ENCODE results near the gene TRIM65.
"Not testable (repeated sequence)": the region's sequence is repeated elsewhere in the genome, so short reads cannot be mapped to it uniquely, and the experiment has no call there.

Gene TRIM65

GRCh38 chr17:75875182-75875939, 21.4 kb downstream of the TRIM65 start:
- DNase-seq (ENCODE audit: low read depth, low spot score): no peak

GRCh38 chr17:75874323-75875181, 22.2 kb downstream of the TRIM65 start:
- no peak for DNase-seq (ENCODE audit: low read depth, low spot score)

- no peak for DNase-seq (ENCODE audit: low read depth, low spot score)
These were observed 23.0 kb downstream of the TRIM65 start for GRCh38 chr17:75873587-75874322.

GRCh38 chr17:75872434-75873351, 24.1 kb downstream of the TRIM65 start:
- no peak for DNase-seq (ENCODE audit: low read depth, low spot score)

GRCh38 chr17:75870228-75870627, 26.5 kb downstream of the TRIM65 start:
- DNase-seq (ENCODE audit: low read depth, low spot score): not testable (repeated sequence)

- DNase-seq (ENCODE audit: low read depth, low spot score): no peak
These were observed 27.2 kb downstream of the TRIM65 start for GRCh38 chr17:75869282-75870141.

- DNase-seq (ENCODE audit: low read depth, low spot score): not testable (repeated sequence)
These were observed 27.9 kb downstream of the TRIM65 start for GRCh38 chr17:75868730-75869281.

- not testable (repeated sequence) for DNase-seq (ENCODE audit: low read depth, low spot score)
These were observed 31.2 kb downstream of the TRIM65 start for GRCh38 chr17:75865404-75866188.

GRCh38 chr17:75864887-75865286, 31.9 kb downstream of the TRIM65 start:
- not testable (repeated sequence) for DNase-seq (ENCODE audit: low read depth, low spot score)

GRCh38 chr17:75864448-75864871, 32.3 kb downstream of the TRIM65 start:
- DNase-seq (ENCODE audit: low read depth, low spot score): no peak

GRCh38 chr17:75861927-75862317, 34.8 kb downstream of the TRIM65 start:
- no peak for DNase-seq (ENCODE audit: low read depth, low spot score)

GRCh38 chr17:75859358-75859757, 37.4 kb downstream of the TRIM65 start:
- DNase-seq (ENCODE audit: low read depth, low spot score): not testable (repeated sequence)

GRCh38 chr17:75856062-75856756, 40.5 kb downstream of the TRIM65 start:
- no peak for DNase-seq (ENCODE audit: low read depth, low spot score)

- peak; percentile 100 for DNase-seq (ENCODE audit: low read depth, low spot score)
These were observed 41.3 kb downstream of the TRIM65 start, which contains the start of gene WBP2 for GRCh38 chr17:75855310-75856061. TSS of gene WBP2 (minus strand) at chr17:75855335. CDS start at chr17:75855297, 38 bp downstream.

- DNase-seq (ENCODE audit: low read depth, low spot score): no peak
These were observed 41.9 kb downstream of the TRIM65 start for GRCh38 chr17:75854881-75855309.

GRCh38 chr17:75854101-75854748, 42.5 kb downstream of the TRIM65 start:
- no peak for DNase-seq (ENCODE audit: low read depth, low spot score)

- DNase-seq (ENCODE audit: low read depth, low spot score): no peak
These were observed 43.3 kb downstream of the TRIM65 start for GRCh38 chr17:75853433-75853832.
